Breast epithelium (tissue), 3 donors: ENCODE measurements around the gene CTNND2.

ENCODE experiments used
- POLR2A ChIP-seq: fragments of 450-650 bp; IDR thresholded peaks from one replicate; pipeline ENCODE4 v1.6.1; 2016; ENCODE audit warnings: antibody characterized with exemption, mild to moderate bottlenecking, moderate library complexity
- TF ChIP-seq, protein P1 (sequence below), 3 donors: fragments of 450-650 bp; IDR thresholded peaks; one replicate each; pipeline ENCODE4 v1.5.1; 2016 to 2017; ENCODE audit warnings: antibody characterized with exemption in 3 of 3, mild to moderate bottlenecking in 3 of 3, moderate library complexity in 3 of 3

DNA sequence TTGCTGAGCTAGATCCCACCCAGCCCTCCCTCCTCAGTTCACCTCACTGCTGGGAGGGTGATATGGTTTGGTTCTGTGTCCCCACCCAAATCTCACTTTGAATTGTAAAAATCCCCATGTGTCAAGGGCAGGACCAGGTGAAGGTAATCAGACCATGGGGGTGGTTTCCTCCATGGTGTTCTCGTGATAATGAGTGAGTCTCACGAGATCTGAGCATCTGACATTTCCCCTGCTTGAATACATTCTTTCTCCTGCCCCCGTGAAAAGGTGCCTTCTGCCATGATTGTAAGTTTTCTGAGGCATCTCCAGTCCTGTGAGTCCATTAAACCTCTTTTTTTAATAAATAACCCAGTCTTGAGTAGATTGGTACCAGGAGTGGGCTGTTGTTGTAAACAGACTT, 673.4 kb downstream of the CTNND2 start:
- TF ChIP-seq, protein P1, sequence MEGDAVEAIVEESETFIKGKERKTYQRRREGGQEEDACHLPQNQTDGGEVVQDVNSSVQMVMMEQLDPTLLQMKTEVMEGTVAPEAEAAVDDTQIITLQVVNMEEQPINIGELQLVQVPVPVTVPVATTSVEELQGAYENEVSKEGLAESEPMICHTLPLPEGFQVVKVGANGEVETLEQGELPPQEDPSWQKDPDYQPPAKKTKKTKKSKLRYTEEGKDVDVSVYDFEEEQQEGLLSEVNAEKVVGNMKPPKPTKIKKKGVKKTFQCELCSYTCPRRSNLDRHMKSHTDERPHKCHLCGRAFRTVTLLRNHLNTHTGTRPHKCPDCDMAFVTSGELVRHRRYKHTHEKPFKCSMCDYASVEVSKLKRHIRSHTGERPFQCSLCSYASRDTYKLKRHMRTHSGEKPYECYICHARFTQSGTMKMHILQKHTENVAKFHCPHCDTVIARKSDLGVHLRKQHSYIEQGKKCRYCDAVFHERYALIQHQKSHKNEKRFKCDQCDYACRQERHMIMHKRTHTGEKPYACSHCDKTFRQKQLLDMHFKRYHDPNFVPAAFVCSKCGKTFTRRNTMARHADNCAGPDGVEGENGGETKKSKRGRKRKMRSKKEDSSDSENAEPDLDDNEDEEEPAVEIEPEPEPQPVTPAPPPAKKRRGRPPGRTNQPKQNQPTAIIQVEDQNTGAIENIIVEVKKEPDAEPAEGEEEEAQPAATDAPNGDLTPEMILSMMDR (IDR thresholded peaks at IDR 0.05), result no peak
- no peak for TF ChIP-seq POLR2A
